Jurkat, Clone E6-1 (cell line): ENCODE results near the gene MCOLN1. TPM values are rescaled to one million over a fixed set of nuclear protein-coding genes. Genes with fewer than 3 reads are reported as not detected.

Experiments
- DNase-seq: peaks from one replicate; pipeline ENCODE4 v3.0.0-alpha.2; 2011; ENCODE audit warnings: low read depth, low spot score
- H3K4me3 ChIP-seq: 2 replicates; pipeline ENCODE4 v1.5.1; 2011; ENCODE audit warnings: mild to moderate bottlenecking, low read length, control low read depth, moderate library complexity
- polyA plus RNA-seq: library from polyadenylated mRNA; unstranded; fragments of >200 nt; gene quantifications from one replicate; pipeline ENCODE4 v1.2.1, GENCODE V29; 2012; ENCODE audit warnings: missing spikeins; ENCODE audit not compliant: insufficient read length, insufficient read depth

The MCOLN1 gene
- 15.7 TPM for polyA plus RNA-seq

GRCh38 chr19:7522072-7522922 lies at the start of gene MCOLN1:
Gene MCOLN1, plus strand, starts transcription at chr19:7522624. Its CDS starts 127 bp downstream, at chr19:7522751.
- H3K4me3 ChIP-seq, result peak within 1 kb of the TSS; percentile 71
- DNase-seq, result peak; percentile 92

GRCh38 chr19:7475665-7476064 lies 46.8 kb upstream of the MCOLN1 start:
- no peak overlapping the region for H3K4me3 ChIP-seq
- DNase-seq, result no peak

GRCh38 chr19:7476241-7476640 lies 46.2 kb upstream of the MCOLN1 start:
- no peak for DNase-seq
- H3K4me3 ChIP-seq, result no peak overlapping the region

- H3K4me3 ChIP-seq, result no peak overlapping the region
- DNase-seq, result no peak
These were observed 45.5 kb upstream of the MCOLN1 start for GRCh38 chr19:7476777-7477494.

- H3K4me3 ChIP-seq, result no peak overlapping the region
- DNase-seq, result no peak
These were observed 44.7 kb upstream of the MCOLN1 start for GRCh38 chr19:7477758-7478157.

DNA sequence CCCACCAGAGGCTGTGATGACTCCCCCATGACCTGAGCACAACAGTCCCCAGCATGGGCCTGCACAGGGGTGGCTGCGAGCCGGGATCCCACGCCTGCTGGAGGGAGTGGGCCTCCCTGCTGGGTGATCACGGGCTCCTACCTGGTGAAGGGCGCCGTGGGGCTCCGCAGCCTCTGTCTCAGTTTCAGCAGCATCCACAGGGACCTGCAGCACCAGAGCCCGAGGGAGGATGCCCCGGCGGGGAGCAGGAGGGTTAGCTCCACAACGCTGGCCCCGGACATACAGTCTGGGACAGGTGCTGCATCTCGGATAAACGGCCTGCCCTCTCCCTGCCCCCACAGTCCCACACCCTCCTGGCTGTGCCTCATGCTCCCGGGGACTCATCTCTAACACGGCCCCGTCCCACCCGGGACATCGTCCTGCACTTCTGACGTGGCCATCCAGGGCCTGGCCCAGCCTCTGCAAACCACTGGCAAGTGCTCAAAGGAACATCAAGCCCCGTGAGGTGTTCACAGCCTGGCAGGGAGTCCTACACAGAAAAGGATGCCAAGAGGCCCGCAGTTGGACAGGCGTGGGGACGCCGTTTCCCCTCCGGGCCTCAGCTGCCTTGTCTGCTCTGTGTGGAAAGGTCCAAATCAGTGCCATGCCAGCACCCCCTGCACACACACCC lies 44.1 kb upstream of the MCOLN1 start:
- DNase-seq, result no peak
- no peak overlapping the region for H3K4me3 ChIP-seq

DNA sequence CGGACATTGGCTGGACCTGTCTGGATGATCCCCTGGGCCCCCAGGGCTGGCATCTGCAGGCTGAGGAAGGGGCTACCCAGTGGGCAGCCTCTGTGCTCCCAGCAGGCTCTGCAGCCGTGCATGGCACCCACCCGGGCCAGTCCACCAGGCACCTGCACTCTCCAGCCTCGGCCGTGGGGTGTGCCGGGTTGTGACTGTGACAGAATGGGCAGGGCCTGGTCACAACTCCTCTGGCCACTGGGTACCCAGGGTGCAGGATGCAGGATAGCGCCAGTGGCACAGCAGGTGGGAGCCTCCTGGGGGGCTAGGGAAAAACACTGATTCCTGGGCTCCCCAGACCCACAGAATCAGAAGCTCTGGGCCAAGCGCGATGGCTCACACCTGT lies 43.6 kb upstream of the MCOLN1 start:
- no peak overlapping the region for H3K4me3 ChIP-seq
- DNase-seq, result no peak

DNA sequence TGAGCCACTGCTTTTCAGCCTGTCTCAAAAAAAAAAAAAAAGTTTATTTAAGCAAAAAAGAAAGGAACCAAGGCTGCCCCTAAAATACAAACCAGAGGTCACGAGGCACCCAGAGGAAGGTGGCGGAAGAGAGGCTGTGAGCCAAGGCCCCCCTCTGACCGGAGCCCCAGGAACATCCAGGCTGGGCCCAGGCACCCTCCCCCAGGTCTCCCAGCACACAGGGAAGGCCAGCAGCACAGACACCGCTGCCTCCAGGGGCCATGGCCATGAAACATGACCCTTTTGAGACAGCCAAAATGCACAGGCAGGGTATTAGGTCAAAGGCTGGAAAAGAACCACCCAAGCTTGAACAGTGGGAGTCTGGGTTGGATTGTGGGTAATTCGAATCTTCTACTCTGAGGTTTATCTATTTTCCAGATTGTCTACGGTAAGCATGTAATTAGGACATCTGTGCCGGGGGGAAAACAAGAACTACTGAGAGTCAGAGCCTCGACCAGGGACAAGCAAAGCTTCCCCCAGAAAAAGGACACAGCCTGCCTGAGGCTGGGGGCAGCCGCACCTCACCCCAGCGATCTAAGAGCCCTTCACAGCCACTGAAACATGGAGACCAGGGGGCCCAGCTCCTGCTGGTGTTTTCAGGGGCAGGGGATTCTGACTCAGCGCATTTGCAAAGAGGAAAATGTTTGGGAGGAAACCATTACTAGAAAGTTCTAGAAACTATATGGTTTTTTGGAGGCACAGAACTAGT lies 42.0 kb upstream of the MCOLN1 start:
- DNase-seq, result no peak
- no peak overlapping the region for H3K4me3 ChIP-seq

DNA sequence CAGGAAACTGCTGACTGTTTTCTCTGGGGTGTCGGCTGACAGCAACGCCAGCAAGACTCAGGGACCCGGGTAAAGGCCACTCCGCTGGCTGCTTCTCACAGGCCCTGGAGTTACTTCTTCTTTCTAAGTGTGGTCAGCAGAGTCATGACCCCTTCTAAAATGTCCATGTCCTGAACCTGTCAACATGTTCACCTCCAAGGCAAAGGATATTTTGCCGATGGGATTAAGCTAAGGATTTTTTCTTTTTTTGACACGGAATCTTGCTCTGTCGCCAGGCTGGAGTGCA lies 41.5 kb upstream of the MCOLN1 start:
- no peak overlapping the region for H3K4me3 ChIP-seq
- no peak for DNase-seq

DNA sequence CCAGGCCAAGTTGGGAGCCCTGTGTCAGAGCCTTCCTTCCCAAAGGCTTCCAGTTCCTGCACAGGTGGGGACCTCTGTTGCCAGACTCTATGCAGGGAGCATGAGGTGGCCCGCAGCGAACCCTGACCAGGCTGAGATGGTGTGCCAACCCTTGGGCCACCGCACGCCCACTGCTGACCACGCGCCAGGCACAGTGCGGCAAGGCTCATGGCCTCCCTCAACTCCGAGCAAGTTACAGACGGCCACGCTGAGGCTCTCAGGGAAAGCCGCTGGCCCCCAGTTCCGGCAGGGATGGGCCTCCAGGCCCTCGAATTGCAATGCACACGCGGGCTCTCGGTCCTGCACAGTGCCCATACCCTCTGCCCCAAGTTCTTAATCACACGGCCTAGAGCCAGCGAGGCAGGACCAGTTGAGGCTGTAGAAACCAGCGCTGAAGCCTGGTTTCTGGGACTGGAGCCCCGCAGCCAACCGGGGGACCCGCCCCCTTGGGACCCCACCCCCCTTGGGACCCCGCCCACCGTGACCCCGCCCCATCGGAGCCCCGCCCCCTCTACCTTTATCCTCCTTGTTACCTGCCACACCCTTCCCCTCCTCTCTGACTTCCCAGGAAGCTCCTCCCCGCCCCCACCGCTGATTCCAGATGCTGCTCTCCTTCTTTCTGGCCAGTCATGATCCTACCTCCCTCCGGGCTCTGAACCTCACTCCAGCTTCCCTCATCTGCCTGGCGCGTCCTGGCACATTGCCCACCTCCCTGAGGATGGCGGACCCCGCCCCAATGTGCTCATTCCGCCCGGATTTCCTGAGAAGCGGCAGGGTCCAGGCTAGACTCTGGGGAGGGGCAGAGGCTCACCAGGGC lies 39.6 kb upstream of the MCOLN1 start:
- DNase-seq, result no peak
- H3K4me3 ChIP-seq, result no peak overlapping the region

DNA sequence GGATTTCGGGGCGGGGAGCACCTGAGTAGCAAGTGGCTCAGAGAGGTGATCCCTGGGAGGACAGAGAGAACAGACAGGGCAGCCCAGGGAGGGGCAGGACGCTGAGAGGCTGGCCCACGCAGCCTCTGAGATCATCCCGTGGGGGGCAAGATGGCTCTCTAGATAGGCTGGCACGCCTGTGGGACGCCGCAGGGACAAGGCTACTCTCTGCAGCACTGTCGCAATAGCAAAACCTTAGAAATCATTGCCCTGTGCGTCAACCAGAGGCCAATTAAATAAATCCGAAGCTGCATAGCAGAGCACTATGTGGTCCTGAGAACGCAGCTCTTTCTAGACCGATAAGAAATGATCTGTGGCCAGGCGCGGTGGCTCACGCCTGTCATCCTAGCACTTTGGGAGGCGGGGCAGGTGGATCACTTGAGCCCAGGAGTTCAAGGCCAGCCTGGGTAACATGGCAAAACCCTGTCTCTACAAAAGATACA lies 38.7 kb upstream of the MCOLN1 start:
- no peak overlapping the region for H3K4me3 ChIP-seq
- DNase-seq, result no peak

DNA sequence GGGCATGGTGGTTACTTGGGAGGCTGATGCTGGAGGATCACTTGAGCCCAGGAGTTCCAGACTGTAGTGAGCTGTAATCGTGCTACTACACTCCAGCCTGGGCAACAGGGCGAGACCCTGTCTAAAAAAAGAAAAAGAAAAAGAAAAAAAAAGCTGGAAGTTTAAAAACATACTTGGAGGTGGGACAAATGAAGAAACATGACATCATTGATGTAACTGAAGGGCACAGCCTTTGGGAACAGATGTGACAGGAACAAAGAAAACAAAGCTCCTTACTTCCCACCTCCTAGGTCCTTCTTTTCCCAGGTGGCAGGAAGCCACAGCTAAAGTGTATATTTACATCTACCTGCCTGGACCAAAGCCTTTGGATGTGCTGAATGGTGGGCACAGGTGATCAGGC lies 35.5 kb upstream of the MCOLN1 start:
- no peak overlapping the region for H3K4me3 ChIP-seq
- no peak for DNase-seq

DNA sequence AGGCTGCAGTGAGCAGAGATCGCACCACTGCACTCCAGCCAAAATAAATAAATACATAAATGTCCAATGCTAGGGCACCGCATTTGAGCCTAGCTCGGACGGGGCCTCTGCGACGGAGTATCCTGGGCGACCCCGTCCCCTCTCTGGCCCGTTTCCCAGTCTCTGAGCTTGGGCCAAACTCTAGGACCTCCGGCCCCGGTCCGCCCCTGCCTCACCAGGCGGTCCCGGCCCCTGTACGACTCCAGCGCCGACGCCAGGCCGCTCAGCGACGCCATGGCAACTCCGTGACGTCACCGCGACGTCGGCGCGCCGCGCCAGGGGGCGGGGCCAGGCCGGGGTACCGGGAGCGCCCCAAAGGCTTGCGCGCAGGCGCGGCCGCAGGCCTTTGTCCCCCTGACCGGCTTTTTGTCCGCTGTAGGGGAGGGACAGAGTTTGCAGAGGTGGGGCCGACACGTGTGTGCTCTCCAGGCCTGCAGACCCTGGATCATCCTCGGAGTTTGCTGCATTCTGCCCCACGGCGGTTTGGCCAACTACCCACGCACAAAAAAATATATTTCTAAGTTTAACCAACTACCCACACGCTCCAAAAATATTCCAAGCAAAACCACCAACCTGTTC lies 33.6 kb upstream of the MCOLN1 start, which contains the start of gene PEX11G:
Gene PEX11G (minus strand): TSS at position 300 of the 618 bp plus-strand sequence. CDS start 25 bp downstream, at position 275.
- peak; percentile 71 for DNase-seq
- H3K4me3 ChIP-seq, result peak within 1 kb of the TSS; percentile 69

- H3K4me3 ChIP-seq, result peak overlapping the region; percentile 69
- no peak for DNase-seq
These were observed 32.8 kb upstream of the MCOLN1 start for GRCh38 chr19:7489609-7490044.

GRCh38 chr19:7492142-7492541 lies 30.3 kb upstream of the MCOLN1 start:
- H3K4me3 ChIP-seq, result no peak overlapping the region
- DNase-seq, result peak; percentile 57

- no peak for DNase-seq
- no peak overlapping the region for H3K4me3 ChIP-seq
These were observed 29.9 kb upstream of the MCOLN1 start for GRCh38 chr19:7492558-7492957.

DNA sequence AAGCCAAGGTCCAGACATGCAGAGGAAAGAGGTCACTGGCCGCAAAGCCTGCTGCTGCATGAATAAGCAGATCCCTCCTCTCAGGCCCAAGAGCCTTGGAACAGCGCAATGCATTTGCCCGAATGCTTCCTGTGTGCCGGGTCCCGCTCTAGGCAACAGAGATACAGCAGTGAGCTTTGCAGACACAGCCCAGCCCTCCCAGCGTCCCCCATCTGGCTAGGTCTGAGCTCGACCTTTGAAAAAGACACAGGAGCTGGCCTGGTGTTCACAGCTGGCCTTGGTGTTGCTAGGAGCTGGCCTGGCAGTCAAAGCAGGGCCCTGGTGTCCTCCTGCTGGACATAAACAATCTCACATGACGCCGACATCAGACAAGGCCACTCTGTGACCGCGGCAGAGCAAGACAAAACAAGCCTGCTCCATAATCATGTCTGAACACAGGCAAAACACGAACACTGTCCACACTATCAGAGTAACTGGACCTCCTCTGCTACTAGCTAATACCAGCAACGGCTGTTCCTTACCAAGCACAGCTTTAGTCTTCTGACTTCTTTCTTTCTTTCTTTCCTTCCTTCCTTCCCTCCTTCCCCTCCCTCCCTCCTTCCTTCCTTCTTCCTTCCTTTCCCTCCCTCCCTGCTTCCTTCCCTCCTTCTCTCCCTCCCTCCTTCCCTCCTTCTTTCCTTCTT lies 27.9 kb upstream of the MCOLN1 start:
- no peak overlapping the region for H3K4me3 ChIP-seq
- DNase-seq, result no peak
